ENCODE results near the gene LEFTY1. TPM values are rescaled to one million over a fixed set of nuclear protein-coding genes. Genes with fewer than 3 reads are reported as not detected.
A peak's percentile ranks its signal among the peaks of the same experiment; 100 is the strongest.

Gene LEFTY1
- total RNA-seq, 1 experiment from 2014 or later = 0.64 TPM

DNA sequence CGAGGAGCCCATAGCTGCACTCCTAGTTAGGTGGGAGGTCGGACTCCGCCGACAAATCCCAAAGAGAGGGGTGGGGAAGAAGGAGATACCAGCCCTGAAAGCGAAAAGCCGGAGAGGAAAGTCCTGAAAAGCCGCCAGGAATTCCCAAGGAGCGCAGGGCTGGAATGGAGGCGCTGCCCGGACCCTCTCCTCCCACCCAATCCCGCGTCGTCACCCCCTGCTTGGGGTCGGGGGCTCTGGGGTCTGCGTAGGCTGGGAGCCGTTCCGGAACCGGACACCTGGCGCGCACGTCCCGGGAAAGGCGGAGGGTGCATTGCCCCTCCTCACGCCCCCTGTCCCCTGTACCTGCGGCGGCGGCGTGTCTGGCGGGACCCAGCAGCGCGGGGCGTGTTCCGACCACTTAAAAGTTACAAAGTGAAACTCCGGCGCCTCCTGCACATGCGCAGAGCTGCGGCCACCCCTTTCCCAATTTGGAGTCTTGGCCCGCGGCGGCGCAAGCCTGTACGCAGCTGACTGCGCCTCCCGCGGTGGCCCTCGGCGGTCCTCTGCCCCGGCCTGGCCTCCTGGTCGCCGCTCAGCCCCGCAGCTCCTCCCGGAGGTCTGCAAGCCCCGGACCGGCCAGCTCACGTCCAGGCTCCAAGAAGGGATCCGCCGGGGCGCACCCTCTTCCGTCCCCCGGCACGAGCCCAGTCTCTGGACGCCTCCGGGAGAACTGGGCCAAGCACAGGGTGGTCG lies 6.8 kb downstream of the LEFTY1 start, which contains the start of gene TMEM63A (continued):
- TF ChIP-seq, protein P1, sequence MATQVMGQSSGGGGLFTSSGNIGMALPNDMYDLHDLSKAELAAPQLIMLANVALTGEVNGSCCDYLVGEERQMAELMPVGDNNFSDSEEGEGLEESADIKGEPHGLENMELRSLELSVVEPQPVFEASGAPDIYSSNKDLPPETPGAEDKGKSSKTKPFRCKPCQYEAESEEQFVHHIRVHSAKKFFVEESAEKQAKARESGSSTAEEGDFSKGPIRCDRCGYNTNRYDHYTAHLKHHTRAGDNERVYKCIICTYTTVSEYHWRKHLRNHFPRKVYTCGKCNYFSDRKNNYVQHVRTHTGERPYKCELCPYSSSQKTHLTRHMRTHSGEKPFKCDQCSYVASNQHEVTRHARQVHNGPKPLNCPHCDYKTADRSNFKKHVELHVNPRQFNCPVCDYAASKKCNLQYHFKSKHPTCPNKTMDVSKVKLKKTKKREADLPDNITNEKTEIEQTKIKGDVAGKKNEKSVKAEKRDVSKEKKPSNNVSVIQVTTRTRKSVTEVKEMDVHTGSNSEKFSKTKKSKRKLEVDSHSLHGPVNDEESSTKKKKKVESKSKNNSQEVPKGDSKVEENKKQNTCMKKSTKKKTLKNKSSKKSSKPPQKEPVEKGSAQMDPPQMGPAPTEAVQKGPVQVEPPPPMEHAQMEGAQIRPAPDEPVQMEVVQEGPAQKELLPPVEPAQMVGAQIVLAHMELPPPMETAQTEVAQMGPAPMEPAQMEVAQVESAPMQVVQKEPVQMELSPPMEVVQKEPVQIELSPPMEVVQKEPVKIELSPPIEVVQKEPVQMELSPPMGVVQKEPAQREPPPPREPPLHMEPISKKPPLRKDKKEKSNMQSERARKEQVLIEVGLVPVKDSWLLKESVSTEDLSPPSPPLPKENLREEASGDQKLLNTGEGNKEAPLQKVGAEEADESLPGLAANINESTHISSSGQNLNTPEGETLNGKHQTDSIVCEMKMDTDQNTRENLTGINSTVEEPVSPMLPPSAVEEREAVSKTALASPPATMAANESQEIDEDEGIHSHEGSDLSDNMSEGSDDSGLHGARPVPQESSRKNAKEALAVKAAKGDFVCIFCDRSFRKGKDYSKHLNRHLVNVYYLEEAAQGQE (IDR thresholded peaks at IDR 0.05; ENCODE audit: low read depth) = no peak
- no peak for TF ChIP-seq EZH2phosphoT487 (IDR thresholded peaks at IDR 0.05; ENCODE audit: borderline replicate concordance)
- no peak for TF ChIP-seq ELF1 (IDR thresholded peaks at IDR 0.05; ENCODE audit: borderline replicate concordance, low read depth)
- TF ChIP-seq, protein P2, sequence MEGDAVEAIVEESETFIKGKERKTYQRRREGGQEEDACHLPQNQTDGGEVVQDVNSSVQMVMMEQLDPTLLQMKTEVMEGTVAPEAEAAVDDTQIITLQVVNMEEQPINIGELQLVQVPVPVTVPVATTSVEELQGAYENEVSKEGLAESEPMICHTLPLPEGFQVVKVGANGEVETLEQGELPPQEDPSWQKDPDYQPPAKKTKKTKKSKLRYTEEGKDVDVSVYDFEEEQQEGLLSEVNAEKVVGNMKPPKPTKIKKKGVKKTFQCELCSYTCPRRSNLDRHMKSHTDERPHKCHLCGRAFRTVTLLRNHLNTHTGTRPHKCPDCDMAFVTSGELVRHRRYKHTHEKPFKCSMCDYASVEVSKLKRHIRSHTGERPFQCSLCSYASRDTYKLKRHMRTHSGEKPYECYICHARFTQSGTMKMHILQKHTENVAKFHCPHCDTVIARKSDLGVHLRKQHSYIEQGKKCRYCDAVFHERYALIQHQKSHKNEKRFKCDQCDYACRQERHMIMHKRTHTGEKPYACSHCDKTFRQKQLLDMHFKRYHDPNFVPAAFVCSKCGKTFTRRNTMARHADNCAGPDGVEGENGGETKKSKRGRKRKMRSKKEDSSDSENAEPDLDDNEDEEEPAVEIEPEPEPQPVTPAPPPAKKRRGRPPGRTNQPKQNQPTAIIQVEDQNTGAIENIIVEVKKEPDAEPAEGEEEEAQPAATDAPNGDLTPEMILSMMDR (IDR thresholded peaks at IDR 0.05 in 2 of 3, conservative IDR thresholded peaks at IDR 0.05 in 1 of 3; ENCODE audit: borderline replicate concordance in 1 of 3, insufficient read depth in 1 of 3, low read depth in 2 of 3, low read length in 2 of 3) = peak in 2 of 3 experiments; percentile 18 to 41; a peak in 3 of 6 replicates
- TF ChIP-seq, protein P3, sequence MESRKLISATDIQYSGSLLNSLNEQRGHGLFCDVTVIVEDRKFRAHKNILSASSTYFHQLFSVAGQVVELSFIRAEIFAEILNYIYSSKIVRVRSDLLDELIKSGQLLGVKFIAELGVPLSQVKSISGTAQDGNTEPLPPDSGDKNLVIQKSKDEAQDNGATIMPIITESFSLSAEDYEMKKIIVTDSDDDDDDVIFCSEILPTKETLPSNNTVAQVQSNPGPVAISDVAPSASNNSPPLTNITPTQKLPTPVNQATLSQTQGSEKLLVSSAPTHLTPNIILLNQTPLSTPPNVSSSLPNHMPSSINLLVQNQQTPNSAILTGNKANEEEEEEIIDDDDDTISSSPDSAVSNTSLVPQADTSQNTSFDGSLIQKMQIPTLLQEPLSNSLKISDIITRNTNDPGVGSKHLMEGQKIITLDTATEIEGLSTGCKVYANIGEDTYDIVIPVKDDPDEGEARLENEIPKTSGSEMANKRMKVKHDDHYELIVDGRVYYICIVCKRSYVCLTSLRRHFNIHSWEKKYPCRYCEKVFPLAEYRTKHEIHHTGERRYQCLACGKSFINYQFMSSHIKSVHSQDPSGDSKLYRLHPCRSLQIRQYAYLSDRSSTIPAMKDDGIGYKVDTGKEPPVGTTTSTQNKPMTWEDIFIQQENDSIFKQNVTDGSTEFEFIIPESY (IDR thresholded peaks at IDR 0.05; ENCODE audit: extremely low read depth, insufficient replicate concordance, low read length) = no peak
- TF ChIP-seq SIN3A (IDR thresholded peaks at IDR 0.05; ENCODE audit: low read depth) = no peak

Measured in HCT116 (cell line).